Esophagus muscularis mucosa (tissue), 4 donors: ENCODE results near the gene EPHB3. TPM values are rescaled to one million over a fixed set of nuclear protein-coding genes. Genes with fewer than 3 reads are reported as not detected.

ENCODE experiments used
- DNase-seq: peaks from one replicate; pipeline ENCODE4 v3.0.0-alpha.2; 2017; ENCODE audit errors: extremely low spot score
- H3K27ac ChIP-seq, 4 donors: fragments of 200-600 bp; sonication (generic); replicated peaks in 1 of 4; 1 replicate in 3 of 4; 2 replicates in 1 of 4; pipeline ENCODE4 v1.5.1; 2016 to 2019; ENCODE audit warnings: mild to moderate bottlenecking in 1 of 4
- H3K27me3 ChIP-seq, 4 donors: fragments of 200-600 bp; sonication (generic); one replicate each; pipeline versions ENCODE4 v1.5.1 to v1.6.0; 2016 to 2019
- H3K36me3 ChIP-seq, 4 donors: fragments of 200-600 bp; sonication (generic); one replicate each; pipeline ENCODE4 v1.5.1; 2016 to 2019
- H3K4me1 ChIP-seq, 4 donors: fragments of 200-600 bp; sonication (generic); one replicate each; pipeline ENCODE4 v1.5.1; 2016 to 2019
- H3K4me3 ChIP-seq, 4 donors: fragments of 200-600 bp; sonication (generic); 1 replicate in 2 of 4; 2 replicates in 2 of 4; pipeline ENCODE4 v1.5.1; 2016 to 2019; ENCODE audit warnings: mild to moderate bottlenecking in 4 of 4, moderate library complexity in 1 of 4
- H3K9me3 ChIP-seq, 4 donors: fragments of 200-600 bp; sonication (generic); 1 replicate in 3 of 4; 2 replicates in 1 of 4; pipeline ENCODE4 v1.5.1; 2016 to 2019
- EP300 ChIP-seq: sonication (generic); formaldehyde crosslinking; IDR thresholded peaks from one replicate; pipeline ENCODE4 v1.6.1; 2017; ENCODE audit warnings: antibody characterized with exemption
- POLR2A ChIP-seq: fragments of 450-650 bp; IDR thresholded peaks from one replicate; pipeline ENCODE4 v1.6.1; 2017; ENCODE audit warnings: antibody characterized with exemption, moderate library complexity, mild to moderate bottlenecking, low read depth
- POLR2AphosphoS5 ChIP-seq, 2 donors: sonication (generic); formaldehyde crosslinking; IDR thresholded peaks; one replicate each; pipeline ENCODE4 v1.6.1; 2017; ENCODE audit warnings: antibody characterized with exemption in 2 of 2
- WGBS: methylation state at CpG from one replicate; pipeline ENCODE4 v1.1.5; 2018; 5-methylcytosine and 5-hydroxymethylcytosine counted together
- intact Hi-C: fragments of 100-400 bp; cut with DNase I; formaldehyde crosslinking; loops from one replicate; pipeline ENCODE4 v1.15.1; 2023
- total RNA-seq, 4 donors: library from RNA; depleted of rRNA; stranded (reverse); fragments of >200 nt; gene quantifications; one replicate each; pipeline versions ENCODE4 v1.1.0 to v1.2.1, GENCODE V29; 2016
- TF ChIP-seq, protein P1 (sequence below), 3 experiments: fragments of 200-600 bp in 2 of 3; fragments of 450-650 bp in 1 of 3; sonication (generic) in 2 of 3; IDR thresholded peaks; one replicate each; pipeline ENCODE4 v1.5.1; 2017 to 2019; ENCODE audit warnings: antibody characterized with exemption in 3 of 3, mild to moderate bottlenecking in 2 of 3, moderate library complexity in 1 of 3

EPHB3 gene
- total RNA-seq, 4 donors from 2014 or later: 1.5 to 6.1 (median 3.5) TPM

DNA sequence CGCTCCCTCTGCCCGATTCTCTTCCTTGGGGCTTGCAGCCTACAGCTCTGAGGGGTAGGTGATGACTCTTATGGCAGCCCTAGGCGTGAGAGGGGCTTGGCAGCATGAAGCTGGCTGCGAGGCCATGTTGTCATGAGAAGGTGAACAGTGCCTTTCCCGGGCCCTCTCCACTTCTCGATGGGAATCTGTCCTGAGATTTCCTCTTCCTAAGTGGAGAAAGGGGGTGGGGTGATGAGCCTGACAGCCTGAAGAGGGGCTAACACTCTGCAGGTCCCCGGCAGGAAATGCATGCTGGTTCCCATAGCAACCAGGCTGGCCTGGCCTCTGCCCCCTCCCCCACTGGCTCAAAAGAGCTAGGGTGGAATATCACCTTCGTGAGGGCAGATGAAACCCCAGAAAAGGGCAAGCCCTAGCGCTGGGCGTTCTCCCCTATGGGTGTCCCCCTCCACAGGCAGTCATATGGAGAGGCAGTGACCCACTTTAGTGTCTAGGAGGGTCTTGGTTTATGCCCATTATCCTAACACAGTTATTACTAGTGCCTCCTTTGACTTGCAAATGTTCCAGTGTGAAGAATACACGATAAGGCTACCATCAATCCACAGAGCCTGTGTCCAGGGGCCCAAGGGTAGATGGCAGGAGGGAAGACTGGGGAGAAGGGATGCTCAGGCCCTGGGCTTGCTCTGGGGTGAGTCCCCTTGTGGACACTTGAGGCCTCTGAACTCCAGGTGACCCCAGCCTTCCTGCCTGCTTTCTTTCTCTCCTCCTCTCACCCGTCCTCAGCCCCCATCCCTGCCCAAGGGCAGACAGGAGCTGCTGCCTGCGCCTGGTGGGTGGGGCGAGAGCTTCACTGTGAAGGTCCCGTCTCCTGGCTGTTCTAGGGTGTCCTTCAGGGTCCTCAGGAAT lies 13.2 kb downstream of the EPHB3 start:
- Histone ChIP-seq H3K36me3 (peaks cover 0 to 61% (median 36%) of the 10 kb centered on the region in 4 donors), H3K27me3 (no peaks in the 10 kb centered on the region), H3K4me3 (no peak overlapping the region), H3K4me1 (peaks cover 1 to 37% (median 14%) of the 10 kb centered on the region in 4 donors), H3K27ac (no peak overlapping the region), H3K9me3 (no peaks in the 10 kb centered on the region)
- intact Hi-C loops: no loop called here
- WGBS: 63% methylated on average over 12 of the region's 15 CpGs
- TF ChIP-seq EP300 (no peak), POLR2A (no peak), POLR2AphosphoS5 (IDR thresholded peaks at IDR 0.05) (no peak)
- no peak for DNase-seq

DNA sequence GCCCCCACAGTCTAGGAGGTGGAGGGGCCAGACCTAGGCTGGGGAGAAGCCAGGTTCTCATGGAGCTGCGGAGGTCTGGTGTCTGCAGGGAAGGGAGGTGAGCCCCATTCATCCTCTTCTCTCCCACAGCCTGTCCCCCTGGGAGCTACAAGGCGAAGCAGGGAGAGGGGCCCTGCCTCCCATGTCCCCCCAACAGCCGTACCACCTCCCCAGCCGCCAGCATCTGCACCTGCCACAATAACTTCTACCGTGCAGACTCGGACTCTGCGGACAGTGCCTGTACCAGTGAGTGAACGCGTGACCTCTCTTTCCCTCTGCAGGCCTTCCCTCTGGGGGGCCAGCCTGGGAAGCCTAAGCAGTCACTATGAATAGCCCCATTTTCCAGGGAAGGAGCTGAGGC lies 14.1 kb downstream of the EPHB3 start:
- WGBS: 87% methylated on average over 3 of the region's 9 CpGs
- H3K27me3 ChIP-seq: no peaks in the 10 kb centered on the region
- no peak overlapping the region for H3K4me3 ChIP-seq
- peaks cover 0 to 71% (median 40%) of the 10 kb centered on the region in 4 donors for H3K36me3 ChIP-seq
- peaks cover 0 to 30% (median 9%) of the 10 kb centered on the region in 4 donors for H3K4me1 ChIP-seq
- H3K27ac ChIP-seq: no peak overlapping the region
- intact Hi-C loops: no loop called here
- DNase-seq: no peak
- no peak for TF ChIP-seq POLR2A
- no peak for TF ChIP-seq EP300
- no peak for TF ChIP-seq POLR2AphosphoS5 (IDR thresholded peaks at IDR 0.05)
- TF ChIP-seq, protein P1, sequence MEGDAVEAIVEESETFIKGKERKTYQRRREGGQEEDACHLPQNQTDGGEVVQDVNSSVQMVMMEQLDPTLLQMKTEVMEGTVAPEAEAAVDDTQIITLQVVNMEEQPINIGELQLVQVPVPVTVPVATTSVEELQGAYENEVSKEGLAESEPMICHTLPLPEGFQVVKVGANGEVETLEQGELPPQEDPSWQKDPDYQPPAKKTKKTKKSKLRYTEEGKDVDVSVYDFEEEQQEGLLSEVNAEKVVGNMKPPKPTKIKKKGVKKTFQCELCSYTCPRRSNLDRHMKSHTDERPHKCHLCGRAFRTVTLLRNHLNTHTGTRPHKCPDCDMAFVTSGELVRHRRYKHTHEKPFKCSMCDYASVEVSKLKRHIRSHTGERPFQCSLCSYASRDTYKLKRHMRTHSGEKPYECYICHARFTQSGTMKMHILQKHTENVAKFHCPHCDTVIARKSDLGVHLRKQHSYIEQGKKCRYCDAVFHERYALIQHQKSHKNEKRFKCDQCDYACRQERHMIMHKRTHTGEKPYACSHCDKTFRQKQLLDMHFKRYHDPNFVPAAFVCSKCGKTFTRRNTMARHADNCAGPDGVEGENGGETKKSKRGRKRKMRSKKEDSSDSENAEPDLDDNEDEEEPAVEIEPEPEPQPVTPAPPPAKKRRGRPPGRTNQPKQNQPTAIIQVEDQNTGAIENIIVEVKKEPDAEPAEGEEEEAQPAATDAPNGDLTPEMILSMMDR (IDR thresholded peaks at IDR 0.05): no peak
- H3K9me3 ChIP-seq: no peaks in the 10 kb centered on the region

DNA sequence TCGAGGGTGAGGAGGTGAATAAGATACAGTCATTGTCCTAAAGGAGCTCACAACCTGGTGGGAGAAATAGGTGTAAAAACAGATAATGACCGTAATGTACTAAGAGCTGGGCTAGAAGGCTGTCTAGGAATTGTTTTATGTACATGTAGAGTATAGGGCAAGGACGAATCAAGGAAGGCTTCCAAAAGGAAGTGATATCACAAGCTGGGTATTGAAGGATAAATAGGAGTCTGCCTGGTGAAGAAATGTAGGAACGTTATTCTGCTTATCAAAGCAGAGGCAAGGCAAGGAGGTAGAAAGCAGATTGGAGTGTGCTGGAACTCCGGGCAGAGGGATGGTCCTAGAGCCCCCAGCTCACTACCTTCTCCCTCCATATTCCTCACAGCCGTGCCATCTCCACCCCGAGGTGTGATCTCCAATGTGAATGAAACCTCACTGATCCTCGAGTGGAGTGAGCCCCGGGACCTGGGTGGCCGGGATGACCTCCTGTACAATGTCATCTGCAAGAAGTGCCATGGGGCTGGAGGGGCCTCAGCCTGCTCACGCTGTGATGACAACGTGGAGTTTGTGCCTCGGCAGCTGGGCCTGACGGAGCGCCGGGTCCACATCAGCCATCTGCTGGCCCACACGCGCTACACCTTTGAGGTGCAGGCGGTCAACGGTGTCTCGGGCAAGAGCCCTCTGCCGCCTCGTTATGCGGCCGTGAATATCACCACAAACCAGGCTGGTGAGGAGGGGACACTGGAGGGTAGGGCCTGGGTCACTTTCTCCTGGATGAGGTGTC lies 15.1 kb downstream of the EPHB3 start:
- intact Hi-C loops: no loop called here
- WGBS: 87% methylated on average over 14 of the region's 25 CpGs
- Histone ChIP-seq H3K4me3 (no peak overlapping the region), H3K27me3 (no peaks in the 10 kb centered on the region), H3K9me3 (no peaks in the 10 kb centered on the region), H3K27ac (no peak overlapping the region), H3K4me1 (peaks cover 0 to 34% (median 10%) of the 10 kb centered on the region in 4 donors), H3K36me3 (peaks cover 0 to 80% (median 45%) of the 10 kb centered on the region in 4 donors)
- DNase-seq: no peak
- TF ChIP-seq EP300: no peak
- TF ChIP-seq POLR2A: no peak
- TF ChIP-seq, protein P1 (IDR thresholded peaks at IDR 0.05): no peak
- TF ChIP-seq POLR2AphosphoS5 (IDR thresholded peaks at IDR 0.05): no peak

DNA sequence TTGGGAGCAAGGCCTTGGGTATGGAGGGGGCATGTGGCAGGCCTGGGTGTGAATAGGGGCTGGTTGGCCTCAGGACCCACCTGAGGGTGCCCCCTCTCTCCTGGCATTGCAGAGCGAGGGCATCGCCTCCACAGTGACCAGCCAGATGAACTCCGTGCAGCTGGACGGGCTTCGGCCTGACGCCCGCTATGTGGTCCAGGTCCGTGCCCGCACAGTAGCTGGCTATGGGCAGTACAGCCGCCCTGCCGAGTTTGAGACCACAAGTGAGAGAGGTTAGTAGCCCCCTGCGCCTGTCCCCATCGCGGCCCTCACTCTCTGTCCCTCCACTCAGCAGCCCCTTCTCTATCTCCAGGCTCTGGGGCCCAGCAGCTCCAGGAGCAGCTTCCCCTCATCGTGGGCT lies 16.0 kb downstream of the EPHB3 start:
- no peak overlapping the region for H3K4me3 ChIP-seq
- H3K4me1 ChIP-seq: peaks cover 5 to 43% (median 19%) of the 10 kb centered on the region in 4 donors
- intact Hi-C loops: no loop called here
- H3K27ac ChIP-seq: no peak overlapping the region
- DNase-seq: no peak
- WGBS: 81% methylated on average over 3 of the region's 15 CpGs
- TF ChIP-seq, protein P1 (IDR thresholded peaks at IDR 0.05): no peak
- TF ChIP-seq EP300 (no peak), POLR2AphosphoS5 (IDR thresholded peaks at IDR 0.05) (no peak), POLR2A (no peak)
- H3K36me3 ChIP-seq: peaks cover 0 to 79% (median 44%) of the 10 kb centered on the region in 4 donors
- H3K9me3 ChIP-seq: no peaks in the 10 kb centered on the region
- H3K27me3 ChIP-seq: no peaks in the 10 kb centered on the region

DNA sequence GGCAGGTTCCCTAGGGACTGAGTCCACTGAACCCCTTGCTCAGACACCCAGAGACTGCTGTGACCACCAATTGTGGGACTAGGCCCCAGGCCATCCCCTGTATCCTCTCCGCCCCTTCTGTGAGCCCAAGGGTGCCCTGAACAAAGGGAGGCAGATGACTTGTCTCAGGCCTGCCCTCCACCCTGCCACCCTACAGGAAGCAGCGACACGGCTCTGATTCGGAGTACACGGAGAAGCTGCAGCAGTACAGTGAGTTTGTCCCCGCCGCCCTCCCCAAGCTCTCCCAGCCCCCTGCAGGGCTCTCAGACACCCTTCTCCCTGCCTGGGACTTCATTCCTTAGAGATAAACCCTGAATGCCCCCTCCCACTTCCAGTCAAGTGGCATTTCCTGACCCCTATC lies 16.6 kb downstream of the EPHB3 start:
- no peak for DNase-seq
- intact Hi-C loops: no loop called here
- Histone ChIP-seq H3K9me3 (no peaks in the 10 kb centered on the region), H3K27ac (no peak overlapping the region), H3K27me3 (no peaks in the 10 kb centered on the region), H3K4me3 (no peak overlapping the region), H3K36me3 (peaks cover 0 to 72% (median 40%) of the 10 kb centered on the region in 4 donors), H3K4me1 (peaks cover 10 to 45% (median 26%) of the 10 kb centered on the region in 4 donors)
- 94% methylated on average over 7 of the region's 7 CpGs for WGBS
- TF ChIP-seq POLR2A: no peak
- TF ChIP-seq, protein P1 (IDR thresholded peaks at IDR 0.05): no peak
- no peak for TF ChIP-seq POLR2AphosphoS5 (IDR thresholded peaks at IDR 0.05)
- TF ChIP-seq EP300: no peak
